Natural killer cell (primary cell): ENCODE data around the gene ADRA2C. TPM values are rescaled to one million over a fixed set of nuclear protein-coding genes. Genes with fewer than 3 reads are reported as not detected.

ENCODE experiments used
- ATAC-seq, 3 donors: fragments of 150-1000 bp in 2 of 3; fragments of 200-7000 bp in 1 of 3; cut with Tn5 transposase; 1 replicate in 1 of 3; 2 replicates in 2 of 3; pipeline ENCODE4 v1.10.0; 2021; ENCODE audit warnings: mild to moderate bottlenecking in 2 of 3, moderate library complexity in 2 of 3
- DNase-seq, 2 donors: peaks; one replicate each; pipeline versions ENCODE4 v3.0.0 to v3.0.0-alpha.2; 2013 to 2021; ENCODE audit warnings: mixed read lengths in 1 of 2
- H3K27ac ChIP-seq: one replicate; pipeline ENCODE4 v1.5.1; 2013; ENCODE audit warnings: mild to moderate bottlenecking, low read length
- H3K27me3 ChIP-seq: one replicate; pipeline ENCODE4 v1.6.1; 2013; ENCODE audit warnings: low read length; ENCODE audit not compliant: control insufficient read depth, insufficient read depth
- H3K36me3 ChIP-seq: one replicate; pipeline ENCODE4 v1.6.1; 2013; ENCODE audit warnings: low read length; ENCODE audit not compliant: control insufficient read depth, insufficient read depth
- H3K4me1 ChIP-seq: one replicate; pipeline ENCODE4 v1.6.1; 2013; ENCODE audit warnings: low read length; ENCODE audit not compliant: control insufficient read depth, insufficient read depth
- H3K4me3 ChIP-seq: one replicate; pipeline ENCODE4 v1.5.1; 2013; ENCODE audit warnings: low read length
- H3K9me3 ChIP-seq: one replicate; pipeline ENCODE4 v1.6.1; 2013; ENCODE audit warnings: low read length; ENCODE audit not compliant: control insufficient read depth, insufficient read depth
- H3K27ac Mint-ChIP-seq, 2 donors: one replicate each; pipeline ENCODE4 v1.8.0; 2022; ENCODE audit warnings: mild to moderate bottlenecking in 2 of 2, mixed read lengths in 2 of 2, moderate library complexity in 1 of 2
- H3K27me3 Mint-ChIP-seq, 2 donors: one replicate each; pipeline ENCODE4 v1.8.0; 2022; ENCODE audit warnings: low read depth in 2 of 2, mixed read lengths in 2 of 2
- H3K36me3 Mint-ChIP-seq: one replicate; pipeline ENCODE4 v1.8.0; 2022; ENCODE audit warnings: mixed read lengths
- H3K4me1 Mint-ChIP-seq, 2 donors: one replicate each; pipeline ENCODE4 v1.8.0; 2022; ENCODE audit warnings: mixed read lengths in 2 of 2
- H3K4me3 Mint-ChIP-seq: one replicate; pipeline ENCODE4 v1.8.0; 2022; ENCODE audit warnings: mild to moderate bottlenecking, moderate library complexity, mixed read lengths
- H3K9me3 Mint-ChIP-seq, 2 donors: one replicate each; pipeline ENCODE4 v1.8.0; 2022; ENCODE audit warnings: mixed read lengths in 2 of 2
- CTCF ChIP-seq: fragments of 200-600 bp; IDR thresholded peaks from one replicate; pipeline ENCODE4 v1.8.0; 2022; ENCODE audit warnings: antibody characterized with exemption
- WGBS: methylation state at CpG from one replicate; pipeline ENCODE4 v1.1.7; 2013; ENCODE audit warnings: missing lambda C conversion rate; ENCODE audit not compliant: insufficient coverage; 5-methylcytosine and 5-hydroxymethylcytosine counted together
- intact Hi-C: fragments of 100-400 bp; cut with micrococcal nuclease; formaldehyde crosslinking; loops from one replicate; pipeline ENCODE4 v1.14.2; 2022
- total RNA-seq, 4 donors: library from RNA; stranded (reverse); fragments of 120-200 nt in 1 of 4; gene quantifications; one replicate each; pipeline versions ENCODE4 v1.2.3 to v1.2.4, GENCODE V29; 2013 to 2022

The ADRA2C gene
- total RNA-seq, 3 donors from 2014 or later (not counting 1 experiment from before 2014, with no cell fraction given), result not detected

DNA sequence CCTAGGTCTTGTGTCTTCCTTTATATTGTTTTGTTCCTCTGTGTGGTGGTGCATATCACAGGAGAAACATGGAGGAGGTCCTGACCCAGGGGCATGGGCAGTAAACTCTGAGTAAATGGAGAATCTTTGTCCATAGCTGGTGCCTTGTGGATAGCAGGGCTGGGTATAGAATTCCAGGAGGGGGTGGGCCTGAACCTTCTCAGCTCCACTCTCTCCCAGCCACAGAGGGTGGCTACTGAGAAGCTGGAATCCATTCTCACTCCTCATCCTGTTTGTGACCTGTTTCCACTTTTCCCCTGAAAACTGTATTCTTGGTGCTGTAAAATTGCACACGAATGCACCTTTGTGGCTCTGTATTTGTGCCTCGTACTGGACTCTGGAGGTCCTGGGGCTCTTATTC, 47.7 kb upstream of the ADRA2C start:
- intact Hi-C loops, result no loop called here
- peaks cover 3 to 5% of the 10 kb centered on the region in 2 donors for H3K9me3 Mint-ChIP-seq
- Histone ChIP-seq H3K9me3 (no peaks in the 10 kb centered on the region), H3K27me3 (peaks cover 2% of the 10 kb centered on the region), H3K4me3 (no peak overlapping the region), H3K4me1 (no peaks in the 10 kb centered on the region), H3K27ac (no peak overlapping the region), H3K36me3 (no peaks in the 10 kb centered on the region)
- H3K27ac Mint-ChIP-seq, result no peak overlapping the region
- DNase-seq, result no peak
- WGBS, result 90% methylated on average over 2 of the region's 2 CpGs
- ATAC-seq, result no peak
- no peak for TF ChIP-seq CTCF
- no peaks in the 10 kb centered on the region for H3K4me1 Mint-ChIP-seq
- no peaks in the 10 kb centered on the region for H3K36me3 Mint-ChIP-seq
- H3K27me3 Mint-ChIP-seq, result peaks cover 16 to 27% of the 10 kb centered on the region in 2 donors
- H3K4me3 Mint-ChIP-seq, result no peak overlapping the region

- H3K36me3 ChIP-seq, result no peaks in the 10 kb centered on the region
- 83% methylated on average over 6 of the region's 7 CpGs for WGBS
- no peak overlapping the region for H3K4me3 ChIP-seq
- TF ChIP-seq CTCF, result no peak
- peaks cover 7% of the 10 kb centered on the region for H3K27me3 ChIP-seq
- Mint-ChIP-seq H3K9me3 (peaks cover 3 to 5% of the 10 kb centered on the region in 2 donors), H3K4me3 (no peak overlapping the region), H3K36me3 (no peaks in the 10 kb centered on the region), H3K27ac (no peak overlapping the region), H3K27me3 (peaks cover 16 to 27% of the 10 kb centered on the region in 2 donors), H3K4me1 (no peaks in the 10 kb centered on the region)
- no peak overlapping the region for H3K27ac ChIP-seq
- ATAC-seq, result no peak
- intact Hi-C loops, result no loop called here
- H3K9me3 ChIP-seq, result no peaks in the 10 kb centered on the region
- H3K4me1 ChIP-seq, result no peaks in the 10 kb centered on the region
- DNase-seq, result no peak
Measured at GRCh38 chr4:3719191-3719590, 47.0 kb upstream of the ADRA2C start.

GRCh38 chr4:3719836-3720235, 46.3 kb upstream of the ADRA2C start:
- Histone ChIP-seq H3K9me3 (no peaks in the 10 kb centered on the region), H3K4me1 (no peaks in the 10 kb centered on the region), H3K4me3 (no peak overlapping the region), H3K27ac (no peak overlapping the region), H3K27me3 (peaks cover 8% of the 10 kb centered on the region), H3K36me3 (no peaks in the 10 kb centered on the region)
- WGBS, result 74% methylated on average over 11 of the region's 11 CpGs
- Mint-ChIP-seq H3K9me3 (peaks cover 3 to 5% of the 10 kb centered on the region in 2 donors), H3K4me1 (no peaks in the 10 kb centered on the region), H3K36me3 (no peaks in the 10 kb centered on the region), H3K27me3 (peaks cover 22 to 33% of the 10 kb centered on the region in 2 donors), H3K27ac (no peak overlapping the region), H3K4me3 (no peak overlapping the region)
- no peak for TF ChIP-seq CTCF
- intact Hi-C loops, result no loop called here
- ATAC-seq, result no peak
- DNase-seq, result no peak

- no peak for TF ChIP-seq CTCF
- Mint-ChIP-seq H3K4me1 (no peaks in the 10 kb centered on the region), H3K36me3 (no peaks in the 10 kb centered on the region), H3K27me3 (peaks cover 22 to 35% of the 10 kb centered on the region in 2 donors), H3K27ac (no peak overlapping the region), H3K4me3 (no peak overlapping the region), H3K9me3 (peaks cover 3 to 5% of the 10 kb centered on the region in 2 donors)
- Histone ChIP-seq H3K9me3 (no peaks in the 10 kb centered on the region), H3K27ac (no peak overlapping the region), H3K4me1 (no peaks in the 10 kb centered on the region), H3K4me3 (no peak overlapping the region), H3K27me3 (peaks cover 14% of the 10 kb centered on the region), H3K36me3 (no peaks in the 10 kb centered on the region)
- intact Hi-C loops, result no loop called here
- no peak for DNase-seq
- 89% methylated on average over 3 of the region's 4 CpGs for WGBS
- no peak for ATAC-seq
Measured at GRCh38 chr4:3720466-3720865, 45.7 kb upstream of the ADRA2C start.
